GM12864 (cell line): ENCODE results near the gene TIMP3.

Experiments used
- DNase-seq: peaks from one replicate; pipeline ENCODE4 v3.0.0-alpha.2; 2011; ENCODE audit warnings: low read depth
- H3K4me3 ChIP-seq: 2 replicates; pipeline ENCODE4 v1.5.1; 2011; ENCODE audit warnings: mild to moderate bottlenecking, low read depth, low read length, control low read depth
- TF ChIP-seq, protein P1 (sequence below): IDR thresholded peaks from 2 replicates; pipeline ENCODE4 v1.5.1; 2011; ENCODE audit warnings: low read depth, mild to moderate bottlenecking, moderate library complexity, low read length, control low read depth, inconsistent platforms; ENCODE audit errors: missing control alignments

TIMP3 gene

DNA sequence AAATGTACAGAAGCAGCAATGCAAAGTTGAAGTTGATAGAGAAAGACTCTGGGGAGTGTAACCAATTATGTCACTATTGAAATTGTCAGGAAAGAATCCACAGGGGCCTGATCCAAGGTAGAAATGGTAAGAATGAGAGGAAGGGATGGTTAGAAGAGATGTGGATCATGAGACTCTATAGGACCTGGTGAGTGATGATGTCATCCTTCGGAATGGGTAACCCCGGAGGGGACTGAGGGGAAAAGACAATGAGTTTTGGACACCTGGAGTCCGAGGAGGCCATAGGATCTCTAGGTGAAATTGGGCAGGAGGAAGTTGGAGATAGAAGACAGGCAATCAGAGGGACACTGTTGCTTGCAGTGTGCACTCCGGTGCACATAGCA is 6.3 kb upstream of the TIMP3 start:
- no peak overlapping the region for H3K4me3 ChIP-seq
- no peak for DNase-seq
- TF ChIP-seq, protein P1, sequence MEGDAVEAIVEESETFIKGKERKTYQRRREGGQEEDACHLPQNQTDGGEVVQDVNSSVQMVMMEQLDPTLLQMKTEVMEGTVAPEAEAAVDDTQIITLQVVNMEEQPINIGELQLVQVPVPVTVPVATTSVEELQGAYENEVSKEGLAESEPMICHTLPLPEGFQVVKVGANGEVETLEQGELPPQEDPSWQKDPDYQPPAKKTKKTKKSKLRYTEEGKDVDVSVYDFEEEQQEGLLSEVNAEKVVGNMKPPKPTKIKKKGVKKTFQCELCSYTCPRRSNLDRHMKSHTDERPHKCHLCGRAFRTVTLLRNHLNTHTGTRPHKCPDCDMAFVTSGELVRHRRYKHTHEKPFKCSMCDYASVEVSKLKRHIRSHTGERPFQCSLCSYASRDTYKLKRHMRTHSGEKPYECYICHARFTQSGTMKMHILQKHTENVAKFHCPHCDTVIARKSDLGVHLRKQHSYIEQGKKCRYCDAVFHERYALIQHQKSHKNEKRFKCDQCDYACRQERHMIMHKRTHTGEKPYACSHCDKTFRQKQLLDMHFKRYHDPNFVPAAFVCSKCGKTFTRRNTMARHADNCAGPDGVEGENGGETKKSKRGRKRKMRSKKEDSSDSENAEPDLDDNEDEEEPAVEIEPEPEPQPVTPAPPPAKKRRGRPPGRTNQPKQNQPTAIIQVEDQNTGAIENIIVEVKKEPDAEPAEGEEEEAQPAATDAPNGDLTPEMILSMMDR, result no peak

DNA sequence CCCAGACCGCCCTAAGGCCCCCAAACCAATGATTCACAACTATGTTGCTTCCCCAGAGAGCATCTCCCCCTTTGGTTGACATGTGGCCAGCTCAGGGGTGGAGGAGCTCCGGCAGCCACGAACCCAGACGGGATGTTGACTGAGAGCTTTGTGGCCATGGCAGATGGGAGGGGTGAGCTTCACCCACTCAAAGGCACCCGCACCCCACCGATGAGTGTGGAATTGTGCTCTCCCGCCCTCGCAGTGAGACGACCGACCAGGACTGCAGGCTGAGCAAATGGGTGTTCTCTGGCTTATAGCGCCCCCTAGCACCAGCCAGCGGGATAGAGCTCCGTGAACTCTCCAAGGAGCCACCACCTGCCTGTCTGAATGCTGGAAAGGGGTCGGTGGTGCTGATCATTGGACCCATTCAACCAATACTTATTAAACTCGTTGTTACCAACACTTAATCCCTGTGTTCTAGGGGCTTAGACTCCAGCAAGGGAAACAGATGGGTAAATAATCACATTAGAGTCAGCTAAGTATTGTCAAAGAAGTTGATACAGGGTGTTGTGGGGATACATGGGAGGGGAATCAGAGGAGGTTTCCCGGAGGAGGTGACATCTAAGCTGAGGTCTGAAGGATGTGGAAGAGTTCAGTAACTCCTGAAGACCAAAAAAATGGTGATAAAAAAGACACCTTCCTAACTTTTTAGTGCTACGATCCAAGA is 4.5 kb upstream of the TIMP3 start:
- DNase-seq, result peak; percentile 4
- H3K4me3 ChIP-seq, result no peak overlapping the region
- TF ChIP-seq, protein P1, result peak; percentile 86

DNA sequence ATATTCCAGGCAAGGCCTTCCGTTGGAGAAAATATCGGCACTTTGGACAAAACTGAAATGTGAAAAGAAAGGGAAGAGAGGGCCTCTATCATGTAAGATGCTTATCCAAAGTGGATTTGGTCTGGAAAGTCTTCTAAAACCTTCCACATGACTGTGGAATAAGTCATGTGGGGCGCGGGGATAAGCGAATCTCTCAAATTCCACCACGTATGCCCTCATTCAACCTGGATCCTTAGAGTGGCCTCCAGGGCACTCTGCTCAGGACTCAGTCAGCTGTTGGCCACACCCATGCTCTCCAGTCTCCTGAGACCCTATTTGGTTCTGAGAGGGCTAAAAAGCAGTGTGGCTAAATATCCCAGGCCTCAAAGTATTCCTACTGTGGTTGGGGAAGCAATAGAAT is 2.0 kb upstream of the TIMP3 start:
- no peak for DNase-seq
- TF ChIP-seq, protein P1, result no peak
- no peak overlapping the region for H3K4me3 ChIP-seq

DNA sequence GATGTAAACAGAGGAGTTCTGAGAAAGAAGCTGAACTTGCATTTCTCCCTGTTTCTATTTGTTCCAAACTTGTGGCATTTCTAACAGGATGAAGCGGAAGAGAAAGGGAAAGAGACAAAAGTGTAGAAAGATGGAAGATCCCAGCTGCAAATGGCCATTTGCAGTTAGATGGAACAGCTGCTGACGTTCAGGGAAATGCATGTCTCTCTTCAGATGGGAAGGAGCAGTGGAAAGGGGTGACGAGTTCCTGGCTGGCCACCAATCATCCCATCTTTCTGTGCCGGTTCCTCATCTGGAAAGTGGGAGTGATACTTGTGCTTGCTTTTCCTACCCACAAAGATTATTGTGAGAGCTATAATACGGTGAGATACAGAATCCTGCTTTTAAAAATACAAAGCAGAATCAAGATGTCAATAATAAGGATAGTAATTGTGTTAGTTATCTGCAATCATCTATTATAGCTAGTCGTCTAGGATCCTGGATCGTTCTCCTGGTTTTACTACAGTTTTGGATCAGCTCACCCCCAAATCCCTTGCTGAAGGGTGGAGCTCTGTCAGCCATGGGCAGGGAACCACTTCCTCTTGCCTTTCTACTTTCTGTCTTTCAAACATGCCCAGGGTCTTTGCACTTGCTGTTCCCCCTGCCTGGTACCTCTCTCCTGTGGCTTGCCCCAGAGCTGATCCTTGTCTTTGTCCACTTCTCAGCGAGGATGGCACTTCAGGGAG is 1.2 kb upstream of the TIMP3 start:
- no peak for DNase-seq
- H3K4me3 ChIP-seq, result no peak overlapping the region
- TF ChIP-seq, protein P1, result no peak

DNA sequence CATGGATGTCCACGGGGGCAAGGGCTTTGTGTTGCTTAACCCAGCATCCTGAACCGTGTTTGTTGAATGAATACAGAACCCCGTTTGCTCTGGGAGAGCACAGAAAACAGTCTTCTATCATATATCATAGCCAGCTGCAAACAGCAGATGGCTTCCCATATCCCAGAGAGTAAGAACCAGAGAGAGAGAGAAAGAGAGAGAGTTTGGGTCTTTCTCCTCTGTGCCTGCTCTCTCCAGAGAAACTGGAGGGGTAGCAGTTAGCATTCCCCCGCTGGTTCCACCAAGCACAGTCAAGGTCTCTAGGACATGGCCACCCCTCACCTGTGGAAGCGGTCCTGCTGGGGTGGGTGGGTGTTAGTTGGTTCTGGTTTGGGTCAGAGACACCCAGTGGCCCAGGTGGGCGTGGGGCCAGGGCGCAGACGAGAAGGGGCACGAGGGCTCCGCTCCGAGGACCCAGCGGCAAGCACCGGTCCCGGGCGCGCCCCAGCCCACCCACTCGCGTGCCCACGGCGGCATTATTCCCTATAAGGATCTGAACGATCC is 440 bp upstream of the TIMP3 start:
- TF ChIP-seq, protein P1, result no peak
- DNase-seq, result no peak
- H3K4me3 ChIP-seq, result no peak overlapping the region

DNA sequence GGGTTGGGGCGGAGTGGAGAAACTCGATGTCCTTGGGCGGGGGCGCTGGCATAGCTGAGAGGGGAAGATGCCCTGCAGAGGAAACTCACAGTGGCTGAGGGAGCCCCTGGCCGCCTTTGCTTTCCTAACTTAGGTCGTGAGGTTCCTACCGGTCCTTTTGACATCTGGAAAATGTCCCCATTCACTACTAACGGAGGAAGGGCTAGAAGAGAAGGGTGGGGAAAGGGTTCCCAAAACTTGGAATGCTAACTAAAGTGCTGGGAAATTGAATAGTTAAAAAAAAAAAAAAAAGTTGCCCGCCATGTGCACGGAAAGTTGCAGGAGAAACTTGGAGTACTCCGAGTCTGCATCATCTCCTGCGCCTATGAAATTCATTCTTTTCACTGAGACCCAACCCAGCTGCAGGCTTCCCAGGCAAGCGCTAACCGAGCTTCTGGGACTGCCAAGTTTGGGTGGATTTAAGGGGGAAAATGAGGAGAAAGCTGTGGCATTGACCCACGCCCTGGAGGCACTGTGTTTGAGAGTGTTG is 796 bp downstream of the TIMP3 start:
- H3K4me3 ChIP-seq, result no peak overlapping the region
- TF ChIP-seq, protein P1, result no peak
- no peak for DNase-seq
